Nephron progenitor cell (in vitro differentiated cells): ENCODE results near the gene OR8H3.
"Not testable (repeated sequence)": the region's sequence is repeated elsewhere in the genome, so short reads cannot be mapped to it uniquely, and the experiment has no call there.

Experiments
- DNase-seq: peaks from one replicate; pipeline ENCODE4 v3.0.0; 2021
- H3K27ac Mint-ChIP-seq: 2 replicates; pipeline ENCODE4 v1.8.0; 2021; ENCODE audit warnings: mild to moderate bottlenecking, moderate library complexity, mixed read lengths
- H3K27me3 Mint-ChIP-seq: 2 replicates; pipeline ENCODE4 v1.8.0; 2021; ENCODE audit warnings: mild to moderate bottlenecking, low read depth, mixed read lengths; ENCODE audit not compliant: poor library complexity
- H3K36me3 Mint-ChIP-seq: 2 replicates; pipeline ENCODE4 v1.8.0; 2021; ENCODE audit warnings: low read depth, mixed read lengths
- H3K4me1 Mint-ChIP-seq: 2 replicates; pipeline ENCODE4 v1.8.0; 2021; ENCODE audit warnings: mixed read lengths
- H3K4me3 Mint-ChIP-seq: 2 replicates; pipeline ENCODE4 v1.8.0; 2021; ENCODE audit warnings: mild to moderate bottlenecking, moderate library complexity, mixed read lengths
- H3K9me3 Mint-ChIP-seq: 2 replicates; pipeline ENCODE4 v1.8.0; 2021; ENCODE audit warnings: mild to moderate bottlenecking, moderate library complexity, mixed read lengths
- CTCF ChIP-seq: fragments of 200-600 bp; sonication (generic); IDR thresholded peaks from 2 replicates; pipeline ENCODE4 v1.5.0; 2021; ENCODE audit warnings: antibody characterized with exemption

OR8H3 gene

GRCh38 chr11:56122073-56122472 is at the start of gene OR8H3:
OR8H3 (plus strand) TSS chr11:56122373; CDS start chr11:56122373, 0 bp downstream.
- no peaks in the 10 kb centered on the region for H3K27me3 Mint-ChIP-seq
- H3K27ac Mint-ChIP-seq, result no peak within 1 kb of the TSS
- no peak within 1 kb of the TSS for H3K4me3 Mint-ChIP-seq
- H3K36me3 Mint-ChIP-seq, result no peaks in the 10 kb centered on the region
- H3K4me1 Mint-ChIP-seq, result no peaks in the 10 kb centered on the region
- no peak for DNase-seq
- H3K9me3 Mint-ChIP-seq, result no peaks in the 10 kb centered on the region
- no peak for TF ChIP-seq CTCF

- DNase-seq, result no peak
- H3K27ac Mint-ChIP-seq, result no peak overlapping the region
- no peak overlapping the region for H3K4me3 Mint-ChIP-seq
- H3K36me3 Mint-ChIP-seq, result no peaks in the 10 kb centered on the region
- TF ChIP-seq CTCF, result no peak
- H3K27me3 Mint-ChIP-seq, result no peaks in the 10 kb centered on the region
- H3K9me3 Mint-ChIP-seq, result no peaks in the 10 kb centered on the region
- H3K4me1 Mint-ChIP-seq, result no peaks in the 10 kb centered on the region
These were observed 32.5 kb upstream of the OR8H3 start for GRCh38 chr11:56089697-56090096.

- H3K27ac Mint-ChIP-seq, result no peak within 1 kb of the TSS
- DNase-seq, result no peak
- no peaks in the 10 kb centered on the region for H3K4me1 Mint-ChIP-seq
- H3K27me3 Mint-ChIP-seq, result no peaks in the 10 kb centered on the region
- no peaks in the 10 kb centered on the region for H3K9me3 Mint-ChIP-seq
- H3K4me3 Mint-ChIP-seq, result no peak within 1 kb of the TSS
- no peaks in the 10 kb centered on the region for H3K36me3 Mint-ChIP-seq
- no peak for TF ChIP-seq CTCF
These were observed 29.2 kb upstream of the OR8H3 start, which contains the start of gene OR8I2 for GRCh38 chr11:56093008-56093407. OR8I2 (plus strand) TSS chr11:56093308; CDS start chr11:56093308, 0 bp downstream.

GRCh38 chr11:56103210-56103737 is 18.9 kb upstream of the OR8H3 start, which contains the start of gene OR8H2:
OR8H2 (plus strand) TSS chr11:56103687; CDS start chr11:56105043, 1,356 bp downstream.
- no peak for DNase-seq
- Mint-ChIP-seq H3K9me3 (no peaks in the 10 kb centered on the region), H3K4me1 (no peaks in the 10 kb centered on the region), H3K27ac (no peak within 1 kb of the TSS), H3K36me3 (no peaks in the 10 kb centered on the region), H3K4me3 (no peak within 1 kb of the TSS), H3K27me3 (no peaks in the 10 kb centered on the region)
- no peak for TF ChIP-seq CTCF

GRCh38 chr11:56140151-56140661 is 18.0 kb downstream of the OR8H3 start, which contains the start of gene OR8J3:
OR8J3 (minus strand) TSS chr11:56140201; CDS start chr11:56137718, 2,483 bp downstream.
- Mint-ChIP-seq H3K27me3 (peaks cover 4% of the 10 kb centered on the region), H3K9me3 (no peaks in the 10 kb centered on the region), H3K4me3 (no peak within 1 kb of the TSS), H3K27ac (no peak within 1 kb of the TSS), H3K4me1 (no peaks in the 10 kb centered on the region), H3K36me3 (no peaks in the 10 kb centered on the region)
- DNase-seq, result no peak
- no peak for TF ChIP-seq CTCF

- not testable (repeated sequence) for H3K4me1 Mint-ChIP-seq, H3K27ac Mint-ChIP-seq, H3K9me3 Mint-ChIP-seq, H3K4me3 Mint-ChIP-seq, H3K36me3 Mint-ChIP-seq, DNase-seq, H3K27me3 Mint-ChIP-seq
These were observed 21.5 kb downstream of the OR8H3 start for GRCh38 chr11:56143681-56144080.
